Kidney epithelial cell (primary cell): Measurements from ENCODE around the gene DENND2A. TPM values are rescaled to one million over a fixed set of nuclear protein-coding genes. Genes with fewer than 3 reads are reported as not detected.

Experiments
- DNase-seq: peaks from one replicate; pipeline ENCODE4 v3.0.0-alpha.2; 2010; ENCODE audit warnings: low read depth
- H3K27me3 ChIP-seq: 2 replicates; pipeline ENCODE4 v1.6.0; 2011; ENCODE audit warnings: low read length; ENCODE audit not compliant: control insufficient read depth, insufficient read depth
- H3K36me3 ChIP-seq: 2 replicates; pipeline ENCODE4 v1.5.1; 2011; ENCODE audit warnings: low read length; ENCODE audit not compliant: control insufficient read depth, insufficient read depth
- H3K4me3 ChIP-seq: 2 replicates; pipeline ENCODE4 v1.5.1; 2011; ENCODE audit warnings: low read depth, mild to moderate bottlenecking, control low read depth, low read length
- CTCF ChIP-seq: IDR thresholded peaks from 2 replicates; pipeline ENCODE4 v1.5.1; 2011; ENCODE audit warnings: mild to moderate bottlenecking, moderate library complexity, low read length, control low read depth, inconsistent platforms; ENCODE audit not compliant: insufficient read depth, poor library complexity, severe bottlenecking
- total RNA-seq: library from RNA; depleted of rRNA; stranded (reverse); fragments of >200 nt; gene quantifications from 2 replicates; pipeline ENCODE4 v1.2.3, GENCODE V29; 2015

The DENND2A gene
- total RNA-seq, 1 donor from 2014 or later = 14.8 TPM

- H3K36me3 ChIP-seq = no peaks in the 10 kb centered on the region
- no peak for DNase-seq
- peaks cover 2% of the 10 kb centered on the region for H3K27me3 ChIP-seq
- H3K4me3 ChIP-seq = peak overlapping the region; percentile 84
- TF ChIP-seq CTCF = no peak
Measured at GRCh38 chr7:140639366-140640053, 1.1 kb downstream of the DENND2A start.

GRCh38 chr7:140638173-140638791 lies 2.3 kb downstream of the DENND2A start:
- peak; percentile 26 for TF ChIP-seq CTCF
- no peak for DNase-seq
- peaks cover 2% of the 10 kb centered on the region for H3K27me3 ChIP-seq
- no peaks in the 10 kb centered on the region for H3K36me3 ChIP-seq
- H3K4me3 ChIP-seq = no peak overlapping the region

DNA sequence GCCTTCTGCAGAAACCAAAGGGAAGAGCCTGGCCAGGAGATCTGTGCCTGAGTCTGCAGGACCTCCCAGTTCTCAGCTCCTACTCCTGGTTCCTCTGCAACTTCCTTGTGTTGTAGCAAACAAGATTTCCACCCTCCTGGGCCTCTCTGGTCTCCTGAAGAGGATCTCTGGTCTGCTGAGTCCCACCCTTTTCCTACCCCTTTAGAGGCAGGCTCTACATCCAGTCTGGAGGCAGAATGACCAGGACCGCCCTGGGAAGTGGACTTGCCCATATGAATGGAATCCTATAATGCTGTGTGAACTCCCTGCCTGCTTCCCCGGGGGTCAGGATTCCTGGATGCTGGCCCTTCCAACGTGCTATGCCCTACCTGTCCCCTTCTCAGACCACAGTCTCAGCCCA lies 3.2 kb downstream of the DENND2A start:
- DNase-seq = no peak
- no peaks in the 10 kb centered on the region for H3K36me3 ChIP-seq
- TF ChIP-seq CTCF = no peak
- no peak overlapping the region for H3K4me3 ChIP-seq
- peaks cover 2% of the 10 kb centered on the region for H3K27me3 ChIP-seq

DNA sequence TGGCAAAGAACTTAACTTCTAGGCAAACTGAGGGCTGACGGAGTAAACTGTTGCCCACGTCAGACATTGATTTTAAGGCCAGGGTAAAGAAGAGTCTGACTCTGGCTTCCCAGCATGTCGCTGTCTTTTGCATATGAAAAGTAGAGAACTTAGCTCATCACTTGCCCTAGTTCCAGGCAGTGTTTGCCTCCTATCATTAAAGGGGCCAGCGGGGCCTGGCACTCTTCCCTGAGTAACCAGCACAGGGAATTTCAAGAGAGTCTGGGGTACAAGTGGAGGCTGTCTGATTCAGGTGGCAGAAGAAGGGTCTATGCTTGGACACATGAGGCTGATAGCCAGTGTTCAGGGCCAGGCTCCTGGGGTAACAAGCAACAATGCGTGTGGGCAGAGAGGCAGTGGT lies 4.8 kb downstream of the DENND2A start:
- no peak overlapping the region for H3K4me3 ChIP-seq
- peaks cover 2% of the 10 kb centered on the region for H3K27me3 ChIP-seq
- DNase-seq = no peak
- TF ChIP-seq CTCF = no peak
- H3K36me3 ChIP-seq = no peaks in the 10 kb centered on the region

DNA sequence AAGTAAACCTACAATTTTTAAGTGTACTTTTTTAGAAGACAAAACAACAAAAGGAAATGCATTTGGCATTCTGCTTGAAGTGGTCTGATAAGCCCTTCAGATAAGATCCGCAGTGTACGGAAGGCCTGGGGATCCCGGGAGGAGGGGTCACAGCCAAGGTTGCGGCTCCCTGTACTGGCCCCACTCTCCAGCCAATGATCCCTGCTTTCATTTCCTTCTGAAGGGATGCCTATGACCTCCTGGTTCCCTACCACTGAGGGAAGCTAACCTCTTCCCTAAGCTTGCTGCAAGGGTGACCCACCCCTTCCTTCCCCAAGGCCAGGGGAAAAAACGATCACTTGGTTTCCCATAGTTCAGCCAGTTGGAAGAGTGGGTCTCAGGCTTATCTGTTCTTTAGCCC lies 5.3 kb downstream of the DENND2A start:
- no peak for TF ChIP-seq CTCF
- no peak for DNase-seq
- H3K4me3 ChIP-seq = no peak overlapping the region
- H3K36me3 ChIP-seq = no peaks in the 10 kb centered on the region
- H3K27me3 ChIP-seq = peaks cover 2% of the 10 kb centered on the region

GRCh38 chr7:140631602-140632001 lies 9.0 kb downstream of the DENND2A start:
- Histone ChIP-seq H3K4me3 (no peak overlapping the region), H3K27me3 (no peaks in the 10 kb centered on the region), H3K36me3 (no peaks in the 10 kb centered on the region)
- no peak for TF ChIP-seq CTCF
- DNase-seq = no peak
